Tongue (tissue), 3 donors: ENCODE measurements around the gene ERCC1. TPM values are rescaled to one million over a fixed set of nuclear protein-coding genes. Genes with fewer than 3 reads are reported as not detected.

ENCODE experiments used
- DNase-seq: peaks from one replicate; pipeline ENCODE4 v3.0.0-alpha.2; 2015
- small RNA-seq: library from RNA; depleted of rRNA; stranded (forward); fragments of <200 nt; gene quantifications from one replicate; pipeline ENCODE3, GENCODE V24; 2014; ENCODE audit warnings: low replicate concordance
- total RNA-seq: library from RNA; depleted of rRNA; stranded (reverse); fragments of >200 nt; gene quantifications from one replicate; pipeline ENCODE4 v1.2.3, GENCODE V29; 2014

The ERCC1 gene
- total RNA-seq, 1 donor from 2014 or later = 89.4 TPM

DNA sequence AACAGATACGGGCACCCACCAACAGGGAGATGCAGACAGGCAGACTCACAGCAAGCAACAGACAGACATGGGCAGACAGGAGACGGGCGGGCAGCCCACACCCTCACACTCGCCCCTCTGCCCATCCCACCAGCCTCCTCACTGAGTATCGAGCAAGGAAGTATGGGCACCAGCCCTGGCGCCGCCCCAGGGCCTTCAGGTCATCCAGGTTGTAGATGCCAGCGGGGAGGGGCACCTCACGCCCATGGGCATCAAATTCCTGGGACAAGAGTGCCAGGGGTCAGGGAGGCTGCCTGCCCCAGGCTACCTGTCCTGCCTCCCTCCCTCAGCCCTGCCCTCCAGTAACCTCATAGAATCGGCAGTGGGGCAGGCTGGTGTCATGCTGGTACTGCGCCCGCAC lies 59.0 kb downstream of the ERCC1 start:
- no peak for DNase-seq

DNA sequence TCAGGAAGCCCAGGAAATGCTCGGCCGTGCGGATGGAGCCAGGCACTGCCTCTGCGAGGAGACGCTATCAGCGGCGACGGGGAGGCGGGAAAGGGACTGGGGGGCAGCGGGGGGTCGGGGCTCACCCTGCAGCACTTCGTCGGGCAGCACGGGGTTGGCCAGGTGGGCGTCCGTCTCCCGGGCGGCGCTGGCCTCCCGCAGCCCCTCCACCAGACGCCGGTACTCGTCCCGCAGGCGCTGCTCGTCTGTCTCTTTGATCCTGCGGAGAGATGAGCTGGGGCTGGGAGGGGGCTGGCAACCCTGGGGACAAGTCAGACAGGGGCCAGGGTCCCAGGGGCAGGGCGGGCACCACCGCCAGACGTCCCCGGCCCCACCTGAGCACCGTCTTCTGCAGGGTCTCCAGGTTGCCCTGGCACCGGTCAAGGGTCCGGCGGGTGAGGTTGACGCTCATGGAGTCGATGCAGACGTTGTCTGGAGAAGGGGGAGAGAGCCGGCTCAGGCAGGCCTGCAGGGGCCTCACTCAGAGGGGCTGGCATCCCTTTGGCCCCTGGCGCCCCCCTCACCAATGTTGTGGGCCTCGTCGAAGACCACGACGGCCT lies 59.8 kb downstream of the ERCC1 start:
- no peak for DNase-seq

GRCh38 chr19:45362291-45362690 lies 61.4 kb downstream of the ERCC1 start:
- no peak for DNase-seq

DNA sequence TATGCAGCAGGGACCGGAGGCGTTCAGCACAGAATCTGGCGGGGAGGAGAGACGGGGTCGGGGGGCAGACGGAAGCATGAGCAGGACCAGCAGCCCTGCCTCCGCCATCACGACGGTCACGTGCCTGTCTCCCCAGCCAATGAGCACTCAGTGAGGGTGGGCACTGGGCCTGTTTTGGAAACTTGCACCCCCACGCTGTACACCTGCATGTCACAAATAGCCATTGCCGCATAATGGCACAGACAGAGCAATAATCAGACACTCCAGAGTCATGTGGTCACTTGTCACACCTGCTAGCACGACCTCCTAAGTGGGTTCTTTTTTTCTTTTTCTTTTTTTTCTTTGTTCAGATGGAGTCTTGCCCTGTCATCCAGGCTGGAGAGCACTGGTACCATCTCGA lies 62.1 kb downstream of the ERCC1 start:
- no peak for DNase-seq

- DNase-seq = no peak
Measured at GRCh38 chr19:45358213-45358792, 65.4 kb downstream of the ERCC1 start.

DNA sequence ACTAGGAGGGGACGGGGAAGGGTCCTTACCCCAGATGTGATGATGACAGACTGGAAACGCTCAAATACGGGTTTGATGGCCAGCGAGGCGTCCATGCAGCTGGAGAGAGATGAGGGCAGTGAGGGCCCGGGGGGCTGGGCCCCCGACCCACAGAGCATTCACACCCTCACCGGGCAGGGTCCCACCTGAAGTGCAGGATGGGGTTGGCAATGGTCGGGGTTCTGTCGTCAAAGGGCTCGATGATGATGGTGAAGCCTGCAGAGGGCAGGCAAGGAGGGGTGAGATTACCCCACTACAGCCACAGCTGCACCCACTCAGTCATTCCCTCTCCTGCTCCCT lies 66.3 kb downstream of the ERCC1 start:
- no peak for DNase-seq

Small RNA genes lying within 50 kb of the gene (small RNA-seq; reads per million reads assigned to genes)
- gene MIR6088 = not detected

Other genes starting within 250 kb of the ERCC1 start
- 8.1 TPM for gene TRAPPC6A, start 245.7 kb downstream of the ERCC1 start, total RNA-seq
- gene BLOC1S3, start 245.1 kb downstream of the ERCC1 start, total RNA-seq = 10.4 TPM
- 4.0 TPM for gene EXOC3L2, start 178.5 kb downstream of the ERCC1 start, total RNA-seq
- 16.0 TPM for gene MARK4, start 172.6 kb downstream of the ERCC1 start, total RNA-seq
- gene CKM, start 101.0 kb downstream of the ERCC1 start, total RNA-seq = 4,756 TPM
- gene KLC3, start 83.2 kb downstream of the ERCC1 start, total RNA-seq = 13.7 TPM
- 6.2 TPM for gene ERCC2, start 53.3 kb downstream of the ERCC1 start, total RNA-seq
- gene PPP1R13L, start 18.8 kb downstream of the ERCC1 start, total RNA-seq = 20.5 TPM
- 6.3 TPM for gene POLR1G, start 17.3 kb downstream of the ERCC1 start, total RNA-seq
- gene FOSB, start 44.1 kb upstream of the ERCC1 start, total RNA-seq = 5.0 TPM
- gene RTN2, start 73.1 kb upstream of the ERCC1 start, total RNA-seq = 73.1 TPM
- 1.4 TPM for gene PPM1N, start 74.5 kb upstream of the ERCC1 start, total RNA-seq
- 25.7 TPM for gene VASP, start 83.6 kb upstream of the ERCC1 start, total RNA-seq
- 6.4 TPM for gene OPA3, start 160.9 kb upstream of the ERCC1 start, total RNA-seq
- gene GPR4, start 178.3 kb upstream of the ERCC1 start, total RNA-seq = 0.31 TPM
- 16.1 TPM for gene EML2, start 215.5 kb upstream of the ERCC1 start, total RNA-seq
- gene GIPR, start 244.3 kb upstream of the ERCC1 start, total RNA-seq = not detected